NT2/D1 (cell line): ENCODE results near the gene MRTFB.

Experiments used
- DNase-seq: peaks from one replicate; pipeline ENCODE4 v3.0.0-alpha.2; 2011; ENCODE audit warnings: low read depth, low spot score
- H3K27me3 ChIP-seq: 2 replicates; pipeline ENCODE4 v1.6.0; 2011; ENCODE audit warnings: mild to moderate bottlenecking; ENCODE audit not compliant: insufficient read length, insufficient read depth
- H3K36me3 ChIP-seq: 2 replicates; pipeline ENCODE4 v1.6.1; 2011; ENCODE audit warnings: mild to moderate bottlenecking, low read length, mixed read lengths; ENCODE audit not compliant: insufficient read depth, insufficient read length
- H3K4me1 ChIP-seq: 2 replicates; pipeline ENCODE4 v1.5.1; 2011; ENCODE audit not compliant: insufficient read depth, insufficient read length
- H3K4me3 ChIP-seq: 2 replicates; pipeline ENCODE4 v1.5.1; 2011; ENCODE audit warnings: low read depth; ENCODE audit not compliant: insufficient read length
- H3K9ac ChIP-seq: 2 replicates; pipeline ENCODE4 v1.6.0; 2011; ENCODE audit warnings: low read depth; ENCODE audit not compliant: insufficient read length
- H3K9me3 ChIP-seq: 2 replicates; pipeline ENCODE4 v1.5.1; 2011; ENCODE audit warnings: mild to moderate bottlenecking, low read length; ENCODE audit not compliant: insufficient read depth
- SUZ12 ChIP-seq: IDR thresholded peaks from 2 replicates; pipeline ENCODE4 v1.6.1; 2011; ENCODE audit not compliant: insufficient read length, insufficient read depth; ENCODE audit errors: extremely low read depth
- YY1 ChIP-seq: IDR thresholded peaks from 2 replicates; pipeline ENCODE4 v1.6.1; 2011; ENCODE audit not compliant: insufficient read length, insufficient read depth
- ZNF274 ChIP-seq: IDR thresholded peaks from 2 replicates; pipeline ENCODE4 v1.6.1; 2011; ENCODE audit warnings: mild to moderate bottlenecking, low read depth, low read length

The MRTFB gene

GRCh38 chr16:14315683-14316320, 244.7 kb downstream of the MRTFB start:
- peaks cover under 1% of the 10 kb centered on the region for H3K4me1 ChIP-seq
- TF ChIP-seq ZNF274 (no peak), SUZ12 (no peak), YY1 (no peak)
- no peaks in the 10 kb centered on the region for H3K36me3 ChIP-seq
- DNase-seq: no peak
- H3K9ac ChIP-seq: no peak overlapping the region
- no peak overlapping the region for H3K4me3 ChIP-seq
- no peaks in the 10 kb centered on the region for H3K27me3 ChIP-seq
- H3K9me3 ChIP-seq: no peaks in the 10 kb centered on the region
